WERI-Rb-1 (cell line): Measurements from ENCODE around the gene MAK.
"Not testable (repeated sequence)": the region's sequence is repeated elsewhere in the genome, so short reads cannot be mapped to it uniquely, and the experiment has no call there.

ENCODE experiments used
- DNase-seq: peaks from one replicate; pipeline ENCODE4 v3.0.0-alpha.2; 2020
- H3K27ac ChIP-seq: fragments of 250-450 bp; sonication (Bioruptor Pico); 2 replicates; pipeline ENCODE4 v1.5.1; 2020; ENCODE audit warnings: mild to moderate bottlenecking, moderate library complexity
- H3K27me3 ChIP-seq: fragments of 250-450 bp; sonication (Bioruptor Pico); 2 replicates; pipeline ENCODE4 v1.5.1; 2021; ENCODE audit warnings: mild to moderate bottlenecking, low read depth, moderate library complexity; ENCODE audit not compliant: insufficient read depth, severe bottlenecking
- H3K36me3 ChIP-seq: fragments of 250-450 bp; sonication (Bioruptor Pico); 2 replicates; pipeline ENCODE4 v1.5.1; 2020; ENCODE audit warnings: mild to moderate bottlenecking, moderate library complexity
- H3K4me3 ChIP-seq: 2 replicates; pipeline ENCODE4 v1.5.1; 2011; ENCODE audit warnings: low read depth, mild to moderate bottlenecking, control low read depth, low read length
- H3K9me3 ChIP-seq: fragments of 250-450 bp; sonication (Bioruptor Pico); 2 replicates; pipeline ENCODE4 v1.5.1; 2021; ENCODE audit warnings: mild to moderate bottlenecking, moderate library complexity; ENCODE audit not compliant: severe bottlenecking
- TF ChIP-seq, protein P1 (sequence below): IDR thresholded peaks from 2 replicates; pipeline ENCODE4 v1.5.1; 2011; ENCODE audit warnings: low read depth, mild to moderate bottlenecking, control low read depth, inconsistent platforms, low read length

The MAK gene

DNA sequence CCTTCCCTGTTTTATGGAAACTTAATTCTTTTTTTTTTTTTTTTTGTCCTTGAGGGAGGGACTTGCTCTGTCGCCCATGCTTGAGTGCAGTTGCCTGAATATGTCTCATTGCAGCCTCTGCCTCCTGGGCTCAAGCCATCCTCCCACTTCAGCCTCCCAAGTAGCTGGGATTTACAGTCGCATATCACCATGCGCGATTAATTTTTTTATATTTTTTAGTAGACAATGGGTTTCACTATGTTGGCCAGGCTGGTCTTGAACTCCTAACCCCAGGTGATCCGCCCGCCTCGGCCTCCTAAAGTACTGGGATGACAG, 114.8 kb downstream of the MAK start:
- TF ChIP-seq, protein P1, sequence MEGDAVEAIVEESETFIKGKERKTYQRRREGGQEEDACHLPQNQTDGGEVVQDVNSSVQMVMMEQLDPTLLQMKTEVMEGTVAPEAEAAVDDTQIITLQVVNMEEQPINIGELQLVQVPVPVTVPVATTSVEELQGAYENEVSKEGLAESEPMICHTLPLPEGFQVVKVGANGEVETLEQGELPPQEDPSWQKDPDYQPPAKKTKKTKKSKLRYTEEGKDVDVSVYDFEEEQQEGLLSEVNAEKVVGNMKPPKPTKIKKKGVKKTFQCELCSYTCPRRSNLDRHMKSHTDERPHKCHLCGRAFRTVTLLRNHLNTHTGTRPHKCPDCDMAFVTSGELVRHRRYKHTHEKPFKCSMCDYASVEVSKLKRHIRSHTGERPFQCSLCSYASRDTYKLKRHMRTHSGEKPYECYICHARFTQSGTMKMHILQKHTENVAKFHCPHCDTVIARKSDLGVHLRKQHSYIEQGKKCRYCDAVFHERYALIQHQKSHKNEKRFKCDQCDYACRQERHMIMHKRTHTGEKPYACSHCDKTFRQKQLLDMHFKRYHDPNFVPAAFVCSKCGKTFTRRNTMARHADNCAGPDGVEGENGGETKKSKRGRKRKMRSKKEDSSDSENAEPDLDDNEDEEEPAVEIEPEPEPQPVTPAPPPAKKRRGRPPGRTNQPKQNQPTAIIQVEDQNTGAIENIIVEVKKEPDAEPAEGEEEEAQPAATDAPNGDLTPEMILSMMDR = no peak
- Histone ChIP-seq H3K36me3 (peaks cover 29% of the 10 kb centered on the region), H3K27ac (peak overlapping the region; percentile 88), H3K9me3 (peaks cover 15% of the 10 kb centered on the region), H3K4me3 (peak overlapping the region; percentile 68), H3K27me3 (no peaks in the 10 kb centered on the region)
- no peak for DNase-seq

DNA sequence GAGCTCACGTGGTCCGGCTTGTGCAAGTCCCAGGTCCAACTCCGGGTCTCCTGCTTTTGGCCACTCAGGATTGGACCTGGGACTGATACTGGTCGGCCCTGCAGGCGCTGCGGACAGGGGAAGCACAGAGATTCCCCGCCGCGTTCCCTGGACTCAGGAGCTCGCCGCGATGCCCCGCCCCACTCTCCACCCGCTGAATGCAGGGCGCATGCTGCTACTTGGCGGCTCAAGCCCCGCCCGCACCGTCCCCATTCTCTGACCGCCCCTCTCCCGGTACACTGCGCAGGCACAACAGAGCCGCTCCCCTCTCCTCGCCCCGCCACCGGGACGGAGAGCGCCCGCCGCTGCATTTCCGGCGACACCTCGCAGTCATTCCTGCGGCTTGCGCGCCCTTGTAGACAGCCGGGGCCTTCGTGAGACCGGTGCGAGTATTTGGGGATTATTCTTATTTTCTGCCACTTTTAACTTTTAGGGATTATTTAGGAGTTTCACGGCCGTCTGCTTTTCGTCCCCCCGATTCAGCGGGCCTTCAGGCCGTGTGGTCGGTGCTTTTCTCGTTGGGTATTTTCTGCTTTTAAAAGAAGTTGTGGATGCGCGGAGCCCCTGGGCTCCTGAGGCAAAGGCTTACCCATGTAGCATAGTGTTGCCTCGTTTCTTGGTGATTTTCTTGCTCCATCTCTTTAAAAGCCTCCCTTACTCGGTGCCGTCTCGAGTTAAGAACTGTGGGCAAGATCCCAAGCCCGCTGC, 115.3 kb downstream of the MAK start, which contains the start of gene TMEM14C:
Gene TMEM14C (plus strand): TSS at position 251 of the 747 bp plus-strand sequence. CDS start 1,544 bp downstream, outside the sequence.
- Histone ChIP-seq H3K27me3 (no peaks in the 10 kb centered on the region), H3K27ac (peak within 1 kb of the TSS; percentile 88), H3K9me3 (peaks cover 20% of the 10 kb centered on the region), H3K36me3 (peaks cover 32% of the 10 kb centered on the region), H3K4me3 (peak within 1 kb of the TSS; percentile 68)
- peak; percentile 100 for DNase-seq
- TF ChIP-seq, protein P1 = no peak

DNA sequence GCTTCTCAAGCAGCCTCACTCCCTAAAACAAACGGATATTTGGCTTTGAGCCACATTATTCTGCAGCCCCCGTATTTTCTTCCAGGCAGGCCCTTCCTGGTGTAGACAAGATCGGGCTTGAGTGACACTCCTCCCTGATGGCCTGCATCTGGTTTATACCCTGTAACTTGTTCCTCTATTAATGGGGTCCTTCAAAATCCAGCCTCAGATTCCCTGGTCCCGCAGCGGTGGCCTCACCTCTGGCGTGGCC, 115.8 kb downstream of the MAK start:
- TF ChIP-seq, protein P1 = no peak
- no peaks in the 10 kb centered on the region for H3K27me3 ChIP-seq
- H3K27ac ChIP-seq = peak overlapping the region; percentile 88
- peaks cover 31% of the 10 kb centered on the region for H3K36me3 ChIP-seq
- H3K4me3 ChIP-seq = peak overlapping the region; percentile 68
- no peak for DNase-seq
- peaks cover 25% of the 10 kb centered on the region for H3K9me3 ChIP-seq

DNA sequence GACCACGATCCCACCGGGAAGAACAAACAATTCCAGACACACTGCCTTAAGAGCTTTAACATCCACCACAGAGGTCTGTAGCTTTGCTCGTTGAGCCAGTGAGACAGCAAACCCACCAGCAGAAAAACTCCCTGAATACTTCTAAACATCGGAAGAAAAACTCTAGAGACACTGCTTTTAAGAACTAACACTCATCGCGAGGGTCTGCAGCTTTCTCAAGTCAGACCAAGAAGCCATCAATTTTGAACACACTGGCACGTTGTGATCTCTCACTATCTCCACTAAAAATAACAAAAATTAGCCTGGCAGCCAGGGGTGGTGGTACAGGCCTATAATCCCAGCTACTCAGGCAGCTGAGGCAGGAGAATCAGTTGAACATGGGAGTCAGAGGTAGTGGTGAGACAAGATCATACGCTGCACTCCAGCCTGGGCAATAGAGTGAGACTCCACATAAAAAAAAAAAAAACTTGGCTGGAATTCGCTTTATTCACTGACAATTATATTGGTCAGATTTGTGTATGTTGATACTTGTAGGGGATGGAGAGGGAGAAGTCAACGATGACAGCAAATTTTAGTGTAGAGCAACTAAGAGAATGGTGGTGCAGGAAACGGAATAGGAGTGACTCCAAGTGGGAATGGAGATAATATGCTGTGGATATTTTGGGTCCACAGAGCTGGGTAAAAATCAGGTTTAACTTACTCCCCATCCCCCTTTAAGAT, 116.3 kb downstream of the MAK start:
- H3K36me3 ChIP-seq = peaks cover 26% of the 10 kb centered on the region
- TF ChIP-seq, protein P1 = no peak
- H3K4me3 ChIP-seq = peak overlapping the region; percentile 68
- H3K9me3 ChIP-seq = peaks cover 30% of the 10 kb centered on the region
- peak overlapping the region; percentile 88 for H3K27ac ChIP-seq
- no peak for DNase-seq
- H3K27me3 ChIP-seq = no peaks in the 10 kb centered on the region

DNA sequence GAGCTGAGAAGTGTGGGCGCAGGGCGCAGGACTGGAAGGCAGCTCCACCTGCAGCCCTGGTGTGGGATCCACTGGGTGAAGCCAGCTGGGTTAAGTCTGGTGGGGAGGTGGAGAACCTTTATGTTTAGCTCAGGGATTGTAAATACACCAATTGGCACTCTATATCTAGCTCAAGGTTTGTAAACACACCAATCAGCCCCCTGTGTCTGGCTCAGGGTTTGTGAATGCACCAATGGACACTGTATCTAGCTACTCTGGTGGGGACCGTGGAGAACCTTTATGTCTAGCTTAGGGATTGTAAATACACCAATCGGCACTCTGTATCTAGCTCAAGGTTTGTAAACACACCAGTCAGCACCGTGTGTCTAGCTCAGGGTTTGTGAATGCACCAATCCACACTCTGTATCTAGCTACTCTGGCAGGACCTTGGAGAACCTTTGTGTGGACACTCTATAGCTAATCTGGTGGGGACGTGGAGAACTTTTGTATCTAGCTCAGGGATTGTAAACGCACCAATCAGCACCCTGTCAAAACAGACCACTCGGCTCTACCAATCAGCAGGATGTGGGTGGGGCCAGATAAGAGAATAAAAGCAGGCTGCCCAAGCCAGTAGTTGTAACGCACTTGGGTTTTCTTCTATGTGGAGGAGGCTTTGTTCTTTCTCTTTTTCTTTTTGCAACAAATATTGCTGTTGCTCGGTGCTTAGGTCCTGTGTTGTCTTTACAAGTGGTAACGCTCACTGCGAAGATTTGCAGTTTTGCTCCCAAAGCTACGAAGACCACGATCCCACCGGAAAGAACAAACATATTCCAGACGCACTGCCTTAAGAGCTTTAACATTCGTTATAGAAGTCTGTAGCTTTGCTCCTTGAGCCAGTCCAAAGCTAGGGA, 117.1 kb downstream of the MAK start:
- DNase-seq, H3K27ac ChIP-seq, H3K4me3 ChIP-seq, H3K27me3 ChIP-seq: not testable (repeated sequence)
- Histone ChIP-seq H3K36me3 (peaks cover 20% of the 10 kb centered on the region), H3K9me3 (peaks cover 31% of the 10 kb centered on the region)
